Endodermal cell (in vitro differentiated cells): ENCODE measurements around the gene PSMB3. TPM values are rescaled to one million over a fixed set of nuclear protein-coding genes. Genes with fewer than 3 reads are reported as not detected.
A peak's percentile ranks its signal among the peaks of the same experiment; 100 is the strongest.

ENCODE experiments used
- DNase-seq: peaks from one replicate; pipeline ENCODE4 v3.0.0-alpha.2; 2017
- H3K27ac ChIP-seq: 2 replicates; pipeline ENCODE4 v1.5.1; 2013; ENCODE audit warnings: mild to moderate bottlenecking, low read depth, low read length, moderate library complexity
- H3K27me3 ChIP-seq: 2 replicates; pipeline ENCODE4 v1.6.1; 2013; ENCODE audit warnings: mild to moderate bottlenecking, low read length, moderate library complexity; ENCODE audit not compliant: insufficient read depth, control insufficient read depth, poor library complexity, severe bottlenecking
- H3K36me3 ChIP-seq: 2 replicates; pipeline ENCODE4 v1.7.0; 2013; ENCODE audit warnings: mild to moderate bottlenecking, low read length, moderate library complexity; ENCODE audit not compliant: control insufficient read depth, insufficient read depth
- H3K4me1 ChIP-seq: one replicate; pipeline ENCODE4 v1.7.0; 2013; ENCODE audit warnings: low read length; ENCODE audit not compliant: control insufficient read depth, insufficient read depth
- H3K4me3 ChIP-seq: 2 replicates; pipeline ENCODE4 v1.5.1; 2013; ENCODE audit warnings: mild to moderate bottlenecking, low read length, moderate library complexity
- H3K9ac ChIP-seq: 2 replicates; pipeline ENCODE4 v1.6.1; 2013; ENCODE audit warnings: mild to moderate bottlenecking, low read length, moderate library complexity; ENCODE audit not compliant: poor library complexity, severe bottlenecking; ENCODE audit errors: extremely low read depth
- H3K9me3 ChIP-seq: 2 replicates; pipeline ENCODE4 v1.6.1; 2013; ENCODE audit warnings: mild to moderate bottlenecking, low read length, moderate library complexity; ENCODE audit not compliant: control insufficient read depth
- H3K27ac Mint-ChIP-seq: 2 replicates; pipeline ENCODE4 v1.8.0; 2020; ENCODE audit warnings: mixed read lengths
- H3K27me3 Mint-ChIP-seq: 2 replicates; pipeline ENCODE4 v1.8.0; 2021; ENCODE audit warnings: mild to moderate bottlenecking, mixed read lengths; ENCODE audit not compliant: insufficient read depth
- H3K36me3 Mint-ChIP-seq: 2 replicates; pipeline ENCODE4 v1.8.0; 2020; ENCODE audit warnings: low read depth, mixed read lengths
- H3K4me1 Mint-ChIP-seq: 2 replicates; pipeline ENCODE4 v1.8.0; 2020; ENCODE audit warnings: mixed read lengths
- H3K4me3 Mint-ChIP-seq: 2 replicates; pipeline ENCODE4 v1.8.0; 2020; ENCODE audit warnings: mild to moderate bottlenecking, moderate library complexity, mixed read lengths
- H3K9me3 Mint-ChIP-seq: 2 replicates; pipeline ENCODE4 v1.8.0; 2020; ENCODE audit warnings: mild to moderate bottlenecking, mixed read lengths
- WGBS, 2 experiments: methylation state at CpG; one replicate each; pipeline versions ENCODE4 v1.1.5 to v1.1.7; 2013; ENCODE audit warnings: missing lambda C conversion rate in 2 of 2, mixed read lengths in 1 of 2; ENCODE audit not compliant: insufficient coverage in 1 of 2, insufficient read length in 1 of 2; 5-methylcytosine and 5-hydroxymethylcytosine counted together
- total RNA-seq, 2 donors: library from RNA; stranded (reverse); fragmentation: NEBNext Ultra II Directional in 1 of 2; extraction: Animal tissue kit (Norgen Biotek cat#: 25700) in 1 of 2; gene quantifications; 2 replicates in 1 of 2; 3 replicates in 1 of 2; pipeline ENCODE4 v1.2.1, GENCODE V29; 2021
- TF ChIP-seq, protein P1 (sequence below): fragments of 200-600 bp; sonication (generic); conservative IDR thresholded peaks from 2 replicates; pipeline ENCODE4 v1.5.0; 2021; ENCODE audit warnings: antibody characterized with exemption, mild to moderate bottlenecking

Gene PSMB3
- total RNA-seq, 2 donors from 2014 or later: 192 to 244 TPM

DNA sequence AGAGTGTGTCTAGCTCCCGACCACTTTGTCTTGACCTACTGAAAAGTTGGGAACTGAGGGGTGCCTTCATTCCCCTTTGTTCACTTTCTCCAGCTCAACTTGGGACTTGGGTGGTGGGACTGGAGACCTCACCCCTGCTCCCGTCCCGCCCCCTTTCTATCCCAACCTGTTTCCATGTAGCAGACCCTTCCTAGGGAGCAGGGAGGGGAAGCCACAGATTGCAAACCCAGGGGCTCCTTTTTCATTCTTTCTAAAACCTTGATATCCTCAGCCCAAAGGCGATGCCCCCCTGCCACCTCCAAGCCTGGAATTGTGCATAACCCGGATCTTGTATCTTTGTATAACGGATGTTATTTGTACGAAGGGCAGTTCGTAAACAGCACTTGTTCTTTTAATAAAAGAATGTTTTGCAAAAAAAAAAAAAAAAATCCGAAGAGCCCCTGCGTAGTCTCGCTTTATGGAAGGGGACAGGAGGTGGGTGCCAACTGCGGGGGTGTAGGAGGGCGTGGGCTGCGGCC, 23.1 kb upstream of the PSMB3 start:
- Histone ChIP-seq H3K36me3 (peaks cover 24% of the 10 kb centered on the region), H3K4me1 (peaks cover 3% of the 10 kb centered on the region), H3K27ac (no peak overlapping the region), H3K9me3 (no peaks in the 10 kb centered on the region), H3K4me3 (peak overlapping the region; percentile 78), H3K9ac (peak overlapping the region; percentile 63), H3K27me3 (no peaks in the 10 kb centered on the region)
- TF ChIP-seq, protein P1, sequence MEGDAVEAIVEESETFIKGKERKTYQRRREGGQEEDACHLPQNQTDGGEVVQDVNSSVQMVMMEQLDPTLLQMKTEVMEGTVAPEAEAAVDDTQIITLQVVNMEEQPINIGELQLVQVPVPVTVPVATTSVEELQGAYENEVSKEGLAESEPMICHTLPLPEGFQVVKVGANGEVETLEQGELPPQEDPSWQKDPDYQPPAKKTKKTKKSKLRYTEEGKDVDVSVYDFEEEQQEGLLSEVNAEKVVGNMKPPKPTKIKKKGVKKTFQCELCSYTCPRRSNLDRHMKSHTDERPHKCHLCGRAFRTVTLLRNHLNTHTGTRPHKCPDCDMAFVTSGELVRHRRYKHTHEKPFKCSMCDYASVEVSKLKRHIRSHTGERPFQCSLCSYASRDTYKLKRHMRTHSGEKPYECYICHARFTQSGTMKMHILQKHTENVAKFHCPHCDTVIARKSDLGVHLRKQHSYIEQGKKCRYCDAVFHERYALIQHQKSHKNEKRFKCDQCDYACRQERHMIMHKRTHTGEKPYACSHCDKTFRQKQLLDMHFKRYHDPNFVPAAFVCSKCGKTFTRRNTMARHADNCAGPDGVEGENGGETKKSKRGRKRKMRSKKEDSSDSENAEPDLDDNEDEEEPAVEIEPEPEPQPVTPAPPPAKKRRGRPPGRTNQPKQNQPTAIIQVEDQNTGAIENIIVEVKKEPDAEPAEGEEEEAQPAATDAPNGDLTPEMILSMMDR: no peak
- Mint-ChIP-seq H3K9me3 (no peaks in the 10 kb centered on the region), H3K4me1 (peaks cover 11% of the 10 kb centered on the region), H3K27ac (peak overlapping the region; percentile 52), H3K4me3 (peak overlapping the region; percentile 59), H3K27me3 (peaks cover 4% of the 10 kb centered on the region), H3K36me3 (peaks cover 23% of the 10 kb centered on the region)
- WGBS, 2 experiments: 51 to 52% methylated on average over 12 to 14 of the region's 14 CpGs
- no peak for DNase-seq

DNA sequence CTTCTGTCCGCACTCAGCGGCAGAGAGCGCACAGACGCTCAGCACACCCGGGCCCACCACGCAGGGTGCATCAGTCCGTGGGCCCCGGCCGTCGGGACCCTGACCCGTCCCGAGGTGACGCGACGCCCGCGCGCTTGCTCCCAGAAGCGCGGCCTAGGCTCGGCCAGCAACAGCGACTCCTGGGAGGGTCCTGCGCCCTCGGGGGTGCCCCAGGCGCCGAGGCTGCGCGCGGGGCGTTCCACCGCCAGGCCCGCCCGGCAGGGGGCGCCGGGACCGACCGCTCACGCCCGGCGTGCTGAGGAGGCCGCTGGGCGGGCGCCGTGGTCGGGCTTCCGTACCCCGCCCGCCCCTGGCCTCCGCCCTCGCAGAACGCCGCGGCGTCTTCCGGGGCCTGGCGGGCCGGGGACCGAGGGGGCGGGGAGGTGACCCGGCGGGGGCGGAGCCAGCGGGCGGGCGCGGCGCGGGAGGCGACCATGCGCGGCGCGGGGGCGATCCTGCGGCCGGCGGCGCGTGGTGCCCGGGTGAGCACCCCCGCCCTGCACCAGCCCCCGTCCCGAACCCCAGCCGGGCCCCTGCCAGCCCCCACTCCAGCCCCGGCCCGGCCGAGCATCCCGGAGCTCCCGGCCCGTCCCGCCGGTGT, 22.5 kb upstream of the PSMB3 start, which contains the start of gene CISD3:
Gene CISD3, plus strand, starts transcription at position 456 of the 640 bp plus-strand sequence. Its CDS starts 18 bp downstream, at position 474.
- H3K4me3 Mint-ChIP-seq: peak within 1 kb of the TSS; percentile 78
- Histone ChIP-seq H3K36me3 (peaks cover 26% of the 10 kb centered on the region), H3K27me3 (no peaks in the 10 kb centered on the region), H3K4me3 (peak within 1 kb of the TSS; percentile 88), H3K27ac (peak within 1 kb of the TSS; percentile 72), H3K9ac (peak within 1 kb of the TSS; percentile 64), H3K9me3 (no peaks in the 10 kb centered on the region), H3K4me1 (peaks cover 3% of the 10 kb centered on the region)
- H3K27ac Mint-ChIP-seq: peak within 1 kb of the TSS; percentile 88
- peaks cover 11% of the 10 kb centered on the region for H3K4me1 Mint-ChIP-seq
- H3K36me3 Mint-ChIP-seq: peaks cover 22% of the 10 kb centered on the region
- peaks cover 4% of the 10 kb centered on the region for H3K27me3 Mint-ChIP-seq
- TF ChIP-seq, protein P1: peak; percentile 79
- DNase-seq: peak; percentile 92
- no peaks in the 10 kb centered on the region for H3K9me3 Mint-ChIP-seq
- WGBS, 2 experiments: 1 to 3% methylated on average over 18 to 92 of the region's 92 CpGs

DNA sequence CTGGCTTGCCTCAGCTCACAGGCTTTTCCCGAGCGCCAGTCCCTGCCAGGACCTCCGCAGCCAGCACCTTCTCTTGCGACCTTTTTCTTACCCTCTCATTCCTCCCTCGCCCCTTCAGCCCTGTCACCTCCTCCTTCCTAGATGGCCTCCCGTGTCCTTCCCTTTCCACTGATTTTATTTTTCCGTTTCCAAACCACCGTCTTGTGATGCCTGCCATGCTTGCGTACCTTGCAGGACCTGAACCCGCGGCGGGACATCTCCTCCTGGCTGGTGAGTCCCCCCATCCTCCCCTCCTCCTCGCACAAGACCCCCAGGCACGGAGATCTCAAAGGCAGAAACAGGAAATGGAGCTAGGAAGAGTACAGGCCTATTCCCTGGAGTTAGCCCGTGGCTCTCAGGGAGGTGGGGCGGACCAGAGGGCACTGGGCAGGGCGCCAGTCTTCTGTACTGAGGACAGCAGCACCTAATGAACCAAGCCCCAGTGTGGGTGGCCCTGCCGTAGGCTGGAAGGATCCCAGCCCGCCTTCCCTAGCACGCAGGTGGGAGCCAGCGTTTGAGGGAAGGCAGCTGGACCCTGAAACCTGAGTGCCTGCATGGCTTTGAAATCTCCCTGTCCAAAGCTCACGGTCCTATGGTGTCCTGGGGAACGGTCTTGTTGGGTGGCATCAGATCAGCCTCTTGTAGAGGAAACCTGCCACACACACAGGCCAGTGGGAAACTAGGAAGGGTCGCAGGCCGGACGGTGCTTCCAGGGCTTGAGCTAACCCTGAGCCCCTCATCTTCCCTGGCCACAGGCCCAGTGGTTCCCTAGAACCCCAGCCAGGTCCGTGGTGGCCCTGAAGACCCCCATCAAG, 21.8 kb upstream of the PSMB3 start:
- Mint-ChIP-seq H3K4me3 (peak overlapping the region; percentile 78), H3K4me1 (peaks cover 11% of the 10 kb centered on the region), H3K27me3 (peaks cover 4% of the 10 kb centered on the region), H3K9me3 (no peaks in the 10 kb centered on the region), H3K36me3 (peaks cover 24% of the 10 kb centered on the region), H3K27ac (peak overlapping the region; percentile 88)
- Histone ChIP-seq H3K4me3 (peak overlapping the region; percentile 88), H3K9ac (peak overlapping the region; percentile 64), H3K36me3 (peaks cover 29% of the 10 kb centered on the region), H3K9me3 (no peaks in the 10 kb centered on the region), H3K4me1 (peaks cover 3% of the 10 kb centered on the region), H3K27me3 (no peaks in the 10 kb centered on the region), H3K27ac (peak overlapping the region; percentile 72)
- peak; percentile 88 for DNase-seq
- 27 to 29% methylated on average over 20 to 27 of the region's 27 CpGs for WGBS, 2 experiments
- TF ChIP-seq, protein P1: no peak
